SK-N-SH (cell line): Measurements from ENCODE around the gene MOGAT3.

Experiments used
- CTCF ChIP-seq: fragments of 200-600 bp; sonication (generic); IDR thresholded peaks from 2 replicates; pipeline ENCODE4 v1.6.1; 2017; ENCODE audit warnings: antibody characterized with exemption, mild to moderate bottlenecking, moderate library complexity
- EP300 ChIP-seq, 2 experiments: IDR thresholded peaks; 2 replicates each; pipeline versions ENCODE4 v1.4.0 to v1.6.1; 2012; ENCODE audit warnings: borderline replicate concordance in 1 of 2, low read depth in 1 of 2, low read length in 1 of 2
- GABPA ChIP-seq: IDR thresholded peaks from 2 replicates; pipeline ENCODE4 v1.4.0; 2012; ENCODE audit warnings: low read depth, mild to moderate bottlenecking
- MXI1 ChIP-seq: IDR thresholded peaks from 2 replicates; pipeline ENCODE4 v1.6.1; 2012; ENCODE audit warnings: mild to moderate bottlenecking, low read depth, low read length, improper control_type of control experiment
- PBX3 ChIP-seq: IDR thresholded peaks from 2 replicates; pipeline ENCODE4; 2012
- SMC3 ChIP-seq: IDR thresholded peaks from 2 replicates; pipeline ENCODE4 v1.6.1; 2012; ENCODE audit warnings: low read depth, low read length, improper control_type of control experiment

- TF ChIP-seq GABPA (no peak), MXI1 (no peak), CTCF (no peak), PBX3 (no peak), SMC3 (no peak), EP300 (IDR thresholded peaks at IDR 0.05; ENCODE audit: borderline replicate concordance in 1 of 2, low read depth in 1 of 2, low read length in 1 of 2) (no peak)
Observed at GRCh38 chr7:101207459-101207858, 6.6 kb upstream of the MOGAT3 start.
